ENCODE measurements around the gene OGFR. TPM values are rescaled to one million over a fixed set of nuclear protein-coding genes. Genes with fewer than 3 reads are reported as not detected.

The OGFR gene
- total and polyA plus RNA-seq, 2 experiments from 2014 or later, result 9.6 to 50.6 TPM

DNA sequence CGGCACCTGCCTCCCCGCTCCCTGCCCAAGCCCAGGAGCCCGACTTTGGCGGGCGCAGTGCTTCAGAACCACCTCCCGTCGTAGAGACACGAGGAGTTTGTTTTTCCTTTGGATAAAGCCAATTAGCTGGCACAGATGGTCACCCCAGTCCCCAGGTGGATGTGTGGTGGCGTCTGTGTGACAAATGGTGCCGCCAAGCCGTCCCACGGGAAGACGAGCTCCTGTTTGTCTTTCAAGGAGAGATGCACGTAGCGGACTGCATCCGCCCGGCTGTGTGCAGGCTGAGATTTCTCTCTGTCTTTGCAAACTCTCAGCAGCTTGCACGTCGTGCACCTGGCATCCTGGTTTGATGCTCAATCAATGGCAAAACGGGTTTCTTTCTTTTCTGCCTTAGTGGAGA is 24.4 kb upstream of the OGFR start:
- Histone ChIP-seq H3K36me3 (ENCODE audit: insufficient read depth) (no peaks in the 10 kb centered on the region), H4K20me1 (replicated peaks; ENCODE audit: insufficient read depth) (no peaks in the 10 kb centered on the region), H2AFZ (no peak overlapping the region), H3F3A (replicated peaks; ENCODE audit: low read depth) (0 out of 2 replicates have a peak, but pooled peaks cover 2% of the 10 kb centered on the region), H3K4me2 (no peak overlapping the region), H3K4me1 (ENCODE audit: insufficient read depth) (no peaks in the 10 kb centered on the region; the same call in 1 of the 2 replicates), H3K9me2 (ENCODE audit: insufficient read depth) (no peaks in the 10 kb centered on the region), H3K79me2 (replicated peaks; ENCODE audit: insufficient read depth) (no peaks in the 10 kb centered on the region), H3K4me3 (no peak overlapping the region), H3K27me3 (ENCODE audit: insufficient read depth) (no peaks in the 10 kb centered on the region), H3K27ac (ENCODE audit: low read depth) (no peak overlapping the region)
- Mint-ChIP-seq H3K4me3 (no peak overlapping the region), H3K9me3 (no peaks in the 10 kb centered on the region), H3K36me3 (ENCODE audit: low read depth) (no peaks in the 10 kb centered on the region), H3K27me3 (ENCODE audit: insufficient read depth, low read depth, poor library complexity) (peaks cover 7% of the 10 kb centered on the region), H3K4me1 (peaks cover 12% of the 10 kb centered on the region), H3K27ac (no peak overlapping the region)
- no peak for DNase-seq (ENCODE audit: low spot score)
- no peak for ATAC-seq
- no peak for TF ChIP-seq STAT1 (IDR thresholded peaks at IDR 0.05; ENCODE audit: unreplicated experiment)
- TF ChIP-seq POLR2AphosphoS5 (IDR thresholded peaks at IDR 0.05; ENCODE audit: low read depth), result no peak
- no peak for TF ChIP-seq CTCF (conservative IDR thresholded peaks at IDR 0.05; ENCODE audit: low read depth in 2 of 2)
- no peak for TF ChIP-seq EZH2 (IDR thresholded peaks at IDR 0.05; ENCODE audit: low read depth, unreplicated experiment)
- no peak for TF ChIP-seq NANOG (IDR thresholded peaks at IDR 0.05; ENCODE audit: borderline replicate concordance)
- no peak for TF ChIP-seq CREB1 (CRISPR knock-in tag; IDR thresholded peaks at IDR 0.05; ENCODE audit: low read depth)
- no peak for TF ChIP-seq ZNF462 (CRISPR knock-in tag; IDR thresholded peaks at IDR 0.05)
- TF ChIP-seq ETS1 (IDR thresholded peaks at IDR 0.05), result no peak
- TF ChIP-seq ZNF331 (CRISPR knock-in tag; IDR thresholded peaks at IDR 0.05; ENCODE audit: low read depth), result no peak
- no peak for TF ChIP-seq ZNF114 (CRISPR knock-in tag; IDR thresholded peaks at IDR 0.05)
- no peak for TF ChIP-seq JUNB (IDR thresholded peaks at IDR 0.05; ENCODE audit: unreplicated experiment)
- TF ChIP-seq, protein P1, sequence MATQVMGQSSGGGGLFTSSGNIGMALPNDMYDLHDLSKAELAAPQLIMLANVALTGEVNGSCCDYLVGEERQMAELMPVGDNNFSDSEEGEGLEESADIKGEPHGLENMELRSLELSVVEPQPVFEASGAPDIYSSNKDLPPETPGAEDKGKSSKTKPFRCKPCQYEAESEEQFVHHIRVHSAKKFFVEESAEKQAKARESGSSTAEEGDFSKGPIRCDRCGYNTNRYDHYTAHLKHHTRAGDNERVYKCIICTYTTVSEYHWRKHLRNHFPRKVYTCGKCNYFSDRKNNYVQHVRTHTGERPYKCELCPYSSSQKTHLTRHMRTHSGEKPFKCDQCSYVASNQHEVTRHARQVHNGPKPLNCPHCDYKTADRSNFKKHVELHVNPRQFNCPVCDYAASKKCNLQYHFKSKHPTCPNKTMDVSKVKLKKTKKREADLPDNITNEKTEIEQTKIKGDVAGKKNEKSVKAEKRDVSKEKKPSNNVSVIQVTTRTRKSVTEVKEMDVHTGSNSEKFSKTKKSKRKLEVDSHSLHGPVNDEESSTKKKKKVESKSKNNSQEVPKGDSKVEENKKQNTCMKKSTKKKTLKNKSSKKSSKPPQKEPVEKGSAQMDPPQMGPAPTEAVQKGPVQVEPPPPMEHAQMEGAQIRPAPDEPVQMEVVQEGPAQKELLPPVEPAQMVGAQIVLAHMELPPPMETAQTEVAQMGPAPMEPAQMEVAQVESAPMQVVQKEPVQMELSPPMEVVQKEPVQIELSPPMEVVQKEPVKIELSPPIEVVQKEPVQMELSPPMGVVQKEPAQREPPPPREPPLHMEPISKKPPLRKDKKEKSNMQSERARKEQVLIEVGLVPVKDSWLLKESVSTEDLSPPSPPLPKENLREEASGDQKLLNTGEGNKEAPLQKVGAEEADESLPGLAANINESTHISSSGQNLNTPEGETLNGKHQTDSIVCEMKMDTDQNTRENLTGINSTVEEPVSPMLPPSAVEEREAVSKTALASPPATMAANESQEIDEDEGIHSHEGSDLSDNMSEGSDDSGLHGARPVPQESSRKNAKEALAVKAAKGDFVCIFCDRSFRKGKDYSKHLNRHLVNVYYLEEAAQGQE (IDR thresholded peaks at IDR 0.05; ENCODE audit: unreplicated experiment), result no peak
- no peak for TF ChIP-seq EZH2phosphoT487 (IDR thresholded peaks at IDR 0.05; ENCODE audit: unreplicated experiment)

Measured in GM23338 (cell line).